B cell (primary cell): Measurements from ENCODE around the gene CLEC4D.

Source experiments
- EZH2 ChIP-seq: IDR thresholded peaks from 2 replicates; pipeline ENCODE4 v1.6.1; 2012; ENCODE audit warnings: borderline replicate concordance, low read depth, mild to moderate bottlenecking, moderate library complexity, low read length; ENCODE audit not compliant: insufficient read depth, poor library complexity, severe bottlenecking
- TF ChIP-seq, protein P1 (sequence below): fragments of 200-600 bp; IDR thresholded peaks from one replicate; pipeline ENCODE4 v1.8.0; 2022; ENCODE audit warnings: antibody characterized with exemption, mild to moderate bottlenecking

DNA sequence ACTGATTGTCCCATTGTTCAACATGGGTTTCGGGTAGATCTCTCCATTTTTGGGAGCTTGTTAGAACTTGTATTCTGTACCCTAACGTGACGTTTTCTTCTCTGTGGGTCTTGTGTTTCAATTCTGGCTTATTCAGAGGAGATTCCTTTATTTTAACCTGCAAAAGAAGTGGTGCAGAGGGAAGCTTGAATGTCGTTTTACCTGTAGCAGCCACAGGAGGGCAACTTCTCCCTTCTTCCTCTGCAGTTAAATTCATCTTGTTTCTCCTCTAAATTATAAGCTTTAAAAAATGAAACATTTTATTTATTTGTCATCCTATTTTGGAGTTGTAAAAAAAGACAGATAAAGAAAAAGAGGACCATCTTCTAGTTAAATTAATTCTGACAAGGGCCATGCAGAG is 13.7 kb upstream of the CLEC4D start:
- TF ChIP-seq, protein P1, sequence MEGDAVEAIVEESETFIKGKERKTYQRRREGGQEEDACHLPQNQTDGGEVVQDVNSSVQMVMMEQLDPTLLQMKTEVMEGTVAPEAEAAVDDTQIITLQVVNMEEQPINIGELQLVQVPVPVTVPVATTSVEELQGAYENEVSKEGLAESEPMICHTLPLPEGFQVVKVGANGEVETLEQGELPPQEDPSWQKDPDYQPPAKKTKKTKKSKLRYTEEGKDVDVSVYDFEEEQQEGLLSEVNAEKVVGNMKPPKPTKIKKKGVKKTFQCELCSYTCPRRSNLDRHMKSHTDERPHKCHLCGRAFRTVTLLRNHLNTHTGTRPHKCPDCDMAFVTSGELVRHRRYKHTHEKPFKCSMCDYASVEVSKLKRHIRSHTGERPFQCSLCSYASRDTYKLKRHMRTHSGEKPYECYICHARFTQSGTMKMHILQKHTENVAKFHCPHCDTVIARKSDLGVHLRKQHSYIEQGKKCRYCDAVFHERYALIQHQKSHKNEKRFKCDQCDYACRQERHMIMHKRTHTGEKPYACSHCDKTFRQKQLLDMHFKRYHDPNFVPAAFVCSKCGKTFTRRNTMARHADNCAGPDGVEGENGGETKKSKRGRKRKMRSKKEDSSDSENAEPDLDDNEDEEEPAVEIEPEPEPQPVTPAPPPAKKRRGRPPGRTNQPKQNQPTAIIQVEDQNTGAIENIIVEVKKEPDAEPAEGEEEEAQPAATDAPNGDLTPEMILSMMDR: no peak
- TF ChIP-seq EZH2: no peak
